ENCODE results near the gene ATRX. TPM values are rescaled to one million over a fixed set of nuclear protein-coding genes. Genes with fewer than 3 reads are reported as not detected.

The ATRX gene
- total and polyA plus RNA-seq, 2 experiments from 2014 or later, result 162 to 179 TPM

- DNase-seq (ENCODE audit: low spot score) (no peak), ATAC-seq (no peak)
- H3K4me3 ChIP-seq, result no peak overlapping the region
- no peaks in the 10 kb centered on the region for H3K27me3 ChIP-seq (ENCODE audit: insufficient read depth)
- H3K36me3 Mint-ChIP-seq (ENCODE audit: low read depth), result peaks cover 29% of the 10 kb centered on the region
- H3K4me1 ChIP-seq (ENCODE audit: insufficient read depth), result no peaks in the 10 kb centered on the region
- TF ChIP-seq EZH2phosphoT487 (IDR thresholded peaks at IDR 0.05; ENCODE audit: unreplicated experiment) (no peak), CREB1 (CRISPR knock-in tag; IDR thresholded peaks at IDR 0.05; ENCODE audit: low read depth) (no peak), CTCF (conservative IDR thresholded peaks at IDR 0.05; ENCODE audit: low read depth in 2 of 2) (no peak), ZNF114 (CRISPR knock-in tag; IDR thresholded peaks at IDR 0.05) (no peak), ETS1 (IDR thresholded peaks at IDR 0.05) (no peak), ZNF462 (CRISPR knock-in tag; IDR thresholded peaks at IDR 0.05) (no peak), REST (IDR thresholded peaks at IDR 0.05; ENCODE audit: unreplicated experiment) (no peak), ZNF331 (CRISPR knock-in tag; IDR thresholded peaks at IDR 0.05; ENCODE audit: low read depth) (no peak), STAT1 (IDR thresholded peaks at IDR 0.05; ENCODE audit: unreplicated experiment) (no peak), NANOG (IDR thresholded peaks at IDR 0.05; ENCODE audit: borderline replicate concordance) (no peak), POLR2AphosphoS5 (IDR thresholded peaks at IDR 0.05; ENCODE audit: low read depth) (no peak), JUNB (IDR thresholded peaks at IDR 0.05; ENCODE audit: unreplicated experiment) (no peak), EZH2 (IDR thresholded peaks at IDR 0.05; ENCODE audit: low read depth, unreplicated experiment) (no peak)
- H3K4me3 Mint-ChIP-seq, result no peak overlapping the region
- H3K27ac Mint-ChIP-seq, result no peak overlapping the region
- no peaks in the 10 kb centered on the region for H4K20me1 ChIP-seq (replicated peaks; ENCODE audit: insufficient read depth)
- H3K27me3 Mint-ChIP-seq (ENCODE audit: insufficient read depth, low read depth, poor library complexity), result no peaks in the 10 kb centered on the region
- no peaks in the 10 kb centered on the region for H3F3A ChIP-seq (replicated peaks; ENCODE audit: low read depth)
- no peaks in the 10 kb centered on the region for H3K36me3 ChIP-seq (ENCODE audit: insufficient read depth)
- H3K9me2 ChIP-seq (ENCODE audit: insufficient read depth), result no peaks in the 10 kb centered on the region
- H3K4me1 Mint-ChIP-seq, result no peaks in the 10 kb centered on the region
- no peak overlapping the region for H3K27ac ChIP-seq (ENCODE audit: low read depth)
- H3K4me2 ChIP-seq, result no peak overlapping the region
- no peak overlapping the region for H2AFZ ChIP-seq
- no peaks in the 10 kb centered on the region for H3K79me2 ChIP-seq (replicated peaks; ENCODE audit: insufficient read depth)
- H3K9me3 Mint-ChIP-seq, result peaks cover 16% of the 10 kb centered on the region
Measured at GRCh38 chrX:77820091-77820727, 34.2 kb upstream of the ATRX start.

All from GM23338 (cell line).